ENCODE results near the gene CNIH4. TPM values are rescaled to one million over a fixed set of nuclear protein-coding genes. Genes with fewer than 3 reads are reported as not detected.

The CNIH4 gene
- total and polyA plus RNA-seq, 2 experiments from 2014 or later = 53.5 to 194 TPM

- peak overlapping the region; percentile 23; the same call in 1 of the 2 replicates for H3K27ac ChIP-seq (ENCODE audit: low read depth)
These were observed 45.9 kb downstream of the CNIH4 start for GRCh38 chr1:224402472-224403036.

DNA sequence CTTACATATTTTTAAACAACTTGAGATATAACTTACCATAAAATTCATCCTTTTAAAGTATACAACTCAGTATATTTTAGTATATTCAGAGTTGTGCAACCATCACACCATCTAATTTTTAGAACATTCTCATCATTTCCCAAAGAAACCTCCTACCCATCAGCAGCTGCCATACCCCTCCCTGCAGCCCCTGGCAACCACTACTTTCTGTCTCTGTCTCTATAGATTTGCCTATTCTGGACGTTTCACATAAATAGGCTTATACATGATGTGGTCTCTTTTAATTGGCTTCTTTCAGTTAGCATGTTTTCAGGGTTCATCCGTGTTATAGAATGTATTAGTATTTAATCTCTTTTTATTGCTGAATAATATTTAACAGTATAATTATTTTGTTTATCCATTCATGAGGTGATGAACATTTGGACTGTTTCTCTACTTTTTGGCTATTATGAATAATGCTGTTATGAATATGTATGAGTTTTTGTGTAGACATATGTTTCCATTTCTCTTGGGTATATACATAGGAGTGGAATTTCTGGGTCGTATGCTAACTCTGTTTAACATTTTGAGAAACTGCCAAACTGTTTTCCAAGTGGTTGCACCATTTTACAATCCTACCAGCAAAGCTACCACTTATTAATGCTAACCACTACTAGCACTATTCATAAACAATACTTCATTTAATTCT is 48.4 kb downstream of the CNIH4 start:
- Mint-ChIP-seq H3K27me3 (ENCODE audit: insufficient read depth, low read depth, poor library complexity) (peaks cover 4% of the 10 kb centered on the region), H3K36me3 (ENCODE audit: low read depth) (peaks cover 72% of the 10 kb centered on the region)
- H3K36me3 ChIP-seq (ENCODE audit: insufficient read depth) = peaks cover 49% of the 10 kb centered on the region; the same call in 1 of the 2 replicates
- no peak for TF ChIP-seq EZH2phosphoT487 (IDR thresholded peaks at IDR 0.05; ENCODE audit: unreplicated experiment)
- no peak for TF ChIP-seq ZNF462 (CRISPR knock-in tag; IDR thresholded peaks at IDR 0.05)
- no peak for TF ChIP-seq EZH2 (IDR thresholded peaks at IDR 0.05; ENCODE audit: low read depth, unreplicated experiment)
- TF ChIP-seq ETS1 (IDR thresholded peaks at IDR 0.05) = no peak
- TF ChIP-seq STAT1 (IDR thresholded peaks at IDR 0.05; ENCODE audit: unreplicated experiment) = no peak
- no peak for TF ChIP-seq POLR2AphosphoS5 (IDR thresholded peaks at IDR 0.05; ENCODE audit: low read depth)

More at GRCh38 chr1:224402472-224403036, 45.9 kb downstream of the CNIH4 start:
- no peak overlapping the region for H2AFZ ChIP-seq
- no peak overlapping the region for H3K4me2 ChIP-seq
- Mint-ChIP-seq H3K4me1 (no peaks in the 10 kb centered on the region), H3K9me3 (no peaks in the 10 kb centered on the region), H3K27ac (no peak overlapping the region), H3K4me3 (no peak overlapping the region), H3K36me3 (ENCODE audit: low read depth) (peaks cover 79% of the 10 kb centered on the region), H3K27me3 (ENCODE audit: insufficient read depth, low read depth, poor library complexity) (no peaks in the 10 kb centered on the region)
- no peak overlapping the region for H3K4me3 ChIP-seq
- H3K79me2 ChIP-seq (replicated peaks; ENCODE audit: insufficient read depth) = no peaks in the 10 kb centered on the region
- H4K20me1 ChIP-seq (replicated peaks; ENCODE audit: insufficient read depth) = no peaks in the 10 kb centered on the region
- H3K4me1 ChIP-seq (ENCODE audit: insufficient read depth) = no peaks in the 10 kb centered on the region
- no peaks in the 10 kb centered on the region for H3F3A ChIP-seq (replicated peaks; ENCODE audit: low read depth)
- no peak for DNase-seq (ENCODE audit: low spot score)
- H3K9me2 ChIP-seq (ENCODE audit: insufficient read depth) = no peaks in the 10 kb centered on the region
- no peaks in the 10 kb centered on the region for H3K27me3 ChIP-seq (ENCODE audit: insufficient read depth)
- ATAC-seq = no peak
- TF ChIP-seq JUNB (IDR thresholded peaks at IDR 0.05; ENCODE audit: unreplicated experiment) (no peak), STAT1 (IDR thresholded peaks at IDR 0.05; ENCODE audit: unreplicated experiment) (no peak), ZNF114 (CRISPR knock-in tag; IDR thresholded peaks at IDR 0.05) (no peak)
- TF ChIP-seq, protein P1, sequence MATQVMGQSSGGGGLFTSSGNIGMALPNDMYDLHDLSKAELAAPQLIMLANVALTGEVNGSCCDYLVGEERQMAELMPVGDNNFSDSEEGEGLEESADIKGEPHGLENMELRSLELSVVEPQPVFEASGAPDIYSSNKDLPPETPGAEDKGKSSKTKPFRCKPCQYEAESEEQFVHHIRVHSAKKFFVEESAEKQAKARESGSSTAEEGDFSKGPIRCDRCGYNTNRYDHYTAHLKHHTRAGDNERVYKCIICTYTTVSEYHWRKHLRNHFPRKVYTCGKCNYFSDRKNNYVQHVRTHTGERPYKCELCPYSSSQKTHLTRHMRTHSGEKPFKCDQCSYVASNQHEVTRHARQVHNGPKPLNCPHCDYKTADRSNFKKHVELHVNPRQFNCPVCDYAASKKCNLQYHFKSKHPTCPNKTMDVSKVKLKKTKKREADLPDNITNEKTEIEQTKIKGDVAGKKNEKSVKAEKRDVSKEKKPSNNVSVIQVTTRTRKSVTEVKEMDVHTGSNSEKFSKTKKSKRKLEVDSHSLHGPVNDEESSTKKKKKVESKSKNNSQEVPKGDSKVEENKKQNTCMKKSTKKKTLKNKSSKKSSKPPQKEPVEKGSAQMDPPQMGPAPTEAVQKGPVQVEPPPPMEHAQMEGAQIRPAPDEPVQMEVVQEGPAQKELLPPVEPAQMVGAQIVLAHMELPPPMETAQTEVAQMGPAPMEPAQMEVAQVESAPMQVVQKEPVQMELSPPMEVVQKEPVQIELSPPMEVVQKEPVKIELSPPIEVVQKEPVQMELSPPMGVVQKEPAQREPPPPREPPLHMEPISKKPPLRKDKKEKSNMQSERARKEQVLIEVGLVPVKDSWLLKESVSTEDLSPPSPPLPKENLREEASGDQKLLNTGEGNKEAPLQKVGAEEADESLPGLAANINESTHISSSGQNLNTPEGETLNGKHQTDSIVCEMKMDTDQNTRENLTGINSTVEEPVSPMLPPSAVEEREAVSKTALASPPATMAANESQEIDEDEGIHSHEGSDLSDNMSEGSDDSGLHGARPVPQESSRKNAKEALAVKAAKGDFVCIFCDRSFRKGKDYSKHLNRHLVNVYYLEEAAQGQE (IDR thresholded peaks at IDR 0.05; ENCODE audit: unreplicated experiment) = no peak
- peaks cover 56% of the 10 kb centered on the region; the same call in 1 of the 2 replicates for H3K36me3 ChIP-seq (ENCODE audit: insufficient read depth)

More for the DNA sequence above, 48.4 kb downstream of the CNIH4 start:
- no peaks in the 10 kb centered on the region for H3K27me3 ChIP-seq (ENCODE audit: insufficient read depth)
- no peak overlapping the region for H3K27ac ChIP-seq (ENCODE audit: low read depth)
- H4K20me1 ChIP-seq (replicated peaks; ENCODE audit: insufficient read depth) = 0 out of 2 replicates have a peak, but pooled peaks cover 5% of the 10 kb centered on the region
- no peaks in the 10 kb centered on the region for H3K79me2 ChIP-seq (replicated peaks; ENCODE audit: insufficient read depth)
- H3K4me3 ChIP-seq = no peak overlapping the region
- Mint-ChIP-seq H3K4me1 (no peaks in the 10 kb centered on the region), H3K27ac (no peak overlapping the region), H3K9me3 (no peaks in the 10 kb centered on the region), H3K4me3 (no peak overlapping the region)
- H3F3A ChIP-seq (replicated peaks; ENCODE audit: low read depth) = no peaks in the 10 kb centered on the region; the same call in 1 of the 2 replicates
- ATAC-seq (no peak), DNase-seq (ENCODE audit: low spot score) (no peak)
- H3K9me2 ChIP-seq (ENCODE audit: insufficient read depth) = no peaks in the 10 kb centered on the region
- H2AFZ ChIP-seq = no peak overlapping the region
- no peaks in the 10 kb centered on the region for H3K4me1 ChIP-seq (ENCODE audit: insufficient read depth)
- no peak overlapping the region for H3K4me2 ChIP-seq
